Inferior parietal cortex (tissue), 1 donor: ENCODE data around the gene PCDHGA2.
"Not testable (repeated sequence)": the region's sequence is repeated elsewhere in the genome, so short reads cannot be mapped to it uniquely, and the experiment has no call there.

ENCODE experiments used
- DNase-seq: peaks from one replicate; pipeline ENCODE4 v3.0.0-alpha.2; 2016; ENCODE audit errors: extremely low spot score

PCDHGA2 gene

DNA sequence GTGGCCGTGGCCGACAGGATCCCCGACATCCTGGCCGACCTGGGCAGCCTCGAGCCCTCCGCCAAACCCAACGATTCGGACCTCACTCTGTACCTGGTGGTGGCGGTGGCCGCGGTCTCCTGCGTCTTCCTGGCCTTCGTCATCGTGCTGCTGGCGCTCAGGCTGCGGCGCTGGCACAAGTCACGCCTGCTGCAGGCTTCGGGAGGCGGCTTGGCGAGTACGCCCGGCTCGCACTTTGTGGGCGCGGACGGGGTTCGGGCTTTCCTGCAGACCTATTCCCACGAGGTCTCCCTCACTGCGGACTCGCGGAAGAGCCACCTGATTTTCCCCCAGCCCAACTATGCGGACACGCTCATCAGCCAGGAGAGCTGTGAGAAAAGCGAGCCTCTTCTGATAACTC lies 7.5 kb downstream of the PCDHGA2 start:
- DNase-seq, result not testable (repeated sequence)

DNA sequence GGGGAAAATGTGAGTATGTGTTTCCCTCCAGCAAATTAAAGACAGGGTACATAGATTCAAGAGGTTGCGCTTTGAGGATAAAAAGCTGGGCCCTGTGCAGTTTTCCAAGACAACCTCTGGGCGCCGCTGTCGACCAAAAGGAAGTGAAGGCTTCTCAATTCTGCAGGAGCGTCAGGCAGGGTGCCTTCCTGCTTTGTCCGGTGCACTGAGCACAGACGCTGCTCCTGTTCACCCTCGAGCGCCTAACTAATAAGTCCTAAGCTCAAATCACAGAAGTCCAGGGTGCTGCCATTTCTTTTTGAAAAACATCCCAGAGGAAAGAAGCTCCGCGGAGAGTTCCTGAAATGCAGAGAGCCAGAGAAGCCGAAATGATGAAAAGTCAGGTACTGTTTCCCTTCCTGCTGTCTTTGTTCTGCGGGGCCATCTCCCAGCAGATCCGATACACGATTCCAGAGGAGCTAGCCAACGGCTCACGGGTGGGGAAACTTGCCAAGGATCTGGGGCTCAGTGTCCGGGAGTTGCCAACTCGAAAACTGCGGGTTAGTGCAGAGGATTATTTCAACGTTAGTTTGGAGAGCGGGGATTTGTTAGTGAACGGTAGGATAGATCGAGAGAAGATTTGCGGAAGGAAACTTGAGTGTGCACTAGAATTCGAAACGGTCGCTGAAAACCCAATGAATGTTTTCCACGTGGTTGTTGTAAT lies 11.5 kb downstream of the PCDHGA2 start, which contains the start of gene PCDHGB1:
Gene PCDHGB1 (plus strand): TSS at position 183 of the 703 bp plus-strand sequence. CDS start 162 bp downstream, at position 345.
- DNase-seq, result peak; percentile 24

DNA sequence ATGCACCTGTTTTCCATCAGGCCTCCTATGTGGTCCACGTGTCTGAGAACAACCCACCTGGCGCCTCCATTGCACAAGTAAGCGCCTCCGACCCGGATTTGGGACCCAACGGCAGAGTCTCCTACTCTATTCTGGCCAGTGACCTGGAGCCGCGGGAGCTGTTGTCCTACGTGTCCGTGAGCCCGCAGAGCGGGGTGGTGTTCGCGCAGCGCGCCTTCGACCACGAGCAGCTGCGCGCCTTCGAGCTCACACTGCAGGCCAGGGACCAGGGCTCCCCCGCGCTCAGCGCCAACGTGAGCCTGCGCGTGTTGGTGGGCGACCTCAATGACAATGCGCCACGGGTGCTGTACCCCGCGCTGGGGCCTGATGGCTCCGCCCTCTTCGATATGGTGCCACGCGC lies 13.0 kb downstream of the PCDHGA2 start:
- no peak for DNase-seq

DNA sequence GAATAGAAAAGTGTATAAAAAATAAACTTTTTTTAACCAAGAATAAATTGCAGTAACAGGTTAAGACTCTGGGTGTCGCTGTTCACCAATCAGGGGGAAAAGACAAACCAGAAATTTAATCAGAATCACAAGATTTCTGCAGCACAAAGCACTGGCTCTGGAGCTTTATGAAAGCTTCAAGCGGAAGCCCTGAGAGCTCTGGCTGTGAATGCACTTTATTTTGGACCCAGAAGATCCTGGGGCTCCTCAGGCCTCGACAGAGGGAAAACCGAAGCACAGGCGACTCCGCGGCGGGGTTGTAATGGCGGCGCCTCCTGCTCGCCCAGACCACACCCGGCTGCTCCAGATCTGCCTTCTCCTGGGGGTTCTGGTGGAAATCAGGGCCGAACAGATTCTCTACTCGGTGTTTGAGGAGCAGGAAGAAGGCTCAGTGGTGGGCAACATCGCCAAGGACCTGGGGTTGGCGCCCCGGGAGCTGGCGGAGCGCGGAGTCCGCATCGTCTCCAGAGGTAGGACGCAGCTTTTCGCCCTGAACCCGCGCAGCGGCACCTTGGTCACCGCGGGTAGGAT lies 16.4 kb downstream of the PCDHGA2 start, which contains the start of gene PCDHGA4:
Gene PCDHGA4 (plus strand): TSS at position 122 of the 570 bp plus-strand sequence. CDS start 87 bp downstream, at position 209.
- no peak for DNase-seq

DNA sequence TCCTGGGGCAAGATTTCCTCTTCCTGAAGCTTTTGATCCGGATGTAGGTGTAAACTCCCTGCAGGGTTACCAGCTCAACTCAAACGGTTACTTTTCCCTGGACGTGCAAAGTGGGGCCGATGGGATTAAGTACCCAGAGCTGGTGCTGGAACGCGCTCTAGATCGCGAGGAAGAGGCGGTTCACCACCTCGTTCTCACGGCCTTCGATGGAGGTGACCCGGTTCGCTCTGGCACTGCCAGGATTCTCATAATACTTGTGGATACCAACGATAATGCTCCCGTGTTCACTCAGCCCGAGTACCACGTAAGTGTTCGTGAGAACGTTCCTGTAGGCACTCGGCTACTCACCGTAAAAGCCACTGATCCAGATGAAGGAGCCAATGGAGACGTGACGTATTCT lies 17.1 kb downstream of the PCDHGA2 start:
- DNase-seq, result no peak

DNA sequence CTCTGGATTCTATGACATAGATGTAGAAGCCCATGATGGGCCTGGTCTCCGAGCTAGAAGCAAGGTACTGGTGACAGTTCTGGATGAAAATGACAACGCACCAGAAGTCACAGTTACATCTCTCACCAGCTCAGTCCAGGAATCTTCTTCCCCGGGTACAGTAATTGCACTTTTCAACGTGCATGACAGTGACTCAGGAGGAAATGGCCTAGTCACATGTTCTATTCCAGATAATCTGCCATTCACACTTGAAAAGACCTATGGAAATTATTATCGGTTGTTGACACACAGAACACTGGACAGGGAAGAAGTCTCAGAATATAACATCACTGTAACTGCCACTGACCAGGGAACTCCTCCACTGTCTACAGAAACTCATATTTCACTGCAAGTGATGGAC lies 17.6 kb downstream of the PCDHGA2 start:
- DNase-seq, result no peak

DNA sequence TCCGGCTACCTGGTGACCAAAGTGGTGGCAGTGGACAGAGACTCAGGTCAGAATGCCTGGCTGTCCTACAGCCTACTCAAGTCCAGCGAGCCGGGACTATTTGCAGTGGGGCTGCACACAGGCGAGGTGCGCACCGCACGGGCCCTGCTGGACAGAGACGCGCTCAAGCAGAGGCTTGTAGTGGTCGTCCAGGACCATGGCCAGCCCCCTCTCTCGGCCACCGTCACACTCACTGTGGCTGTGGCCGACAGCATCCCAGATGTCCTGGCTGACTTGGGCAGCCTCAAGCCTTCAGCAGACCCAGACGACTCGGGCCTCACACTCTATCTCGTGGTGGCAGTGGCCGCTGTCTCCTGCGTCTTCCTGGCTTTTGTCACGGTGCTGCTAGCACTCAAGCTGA lies 18.4 kb downstream of the PCDHGA2 start:
- DNase-seq, result no peak

DNA sequence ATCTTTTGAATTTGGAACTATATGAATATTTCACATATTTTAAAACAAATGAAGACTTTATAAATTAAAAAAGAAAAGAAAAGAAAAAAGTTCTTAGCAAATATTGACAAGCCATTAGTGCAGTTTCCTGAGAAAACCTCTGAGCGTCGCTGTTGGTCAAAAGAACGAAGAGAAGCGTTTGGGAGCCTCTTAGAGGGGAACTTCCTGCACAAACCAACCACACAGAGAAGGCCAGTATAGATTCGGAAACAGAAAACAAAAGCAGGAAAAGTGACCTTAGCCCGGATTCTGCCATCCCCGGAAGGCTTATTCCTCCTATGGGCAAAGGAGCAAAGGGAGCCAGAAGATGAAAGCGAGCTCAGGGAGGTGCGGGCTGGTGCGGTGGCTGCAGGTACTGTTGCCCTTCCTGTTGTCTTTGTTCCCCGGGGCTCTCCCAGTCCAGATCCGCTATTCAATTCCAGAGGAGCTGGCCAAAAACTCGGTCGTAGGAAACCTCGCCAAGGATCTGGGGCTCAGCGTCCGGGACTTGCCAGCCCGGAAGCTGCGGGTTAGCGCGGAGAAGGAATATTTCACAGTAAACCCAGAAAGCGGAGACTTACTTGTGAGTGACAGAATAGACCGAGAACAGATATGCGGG lies 21.3 kb downstream of the PCDHGA2 start, which contains the start of gene PCDHGB2:
Gene PCDHGB2 (plus strand): TSS at position 205 of the 637 bp plus-strand sequence. CDS start 142 bp downstream, at position 347.
- DNase-seq, result peak; percentile 27

DNA sequence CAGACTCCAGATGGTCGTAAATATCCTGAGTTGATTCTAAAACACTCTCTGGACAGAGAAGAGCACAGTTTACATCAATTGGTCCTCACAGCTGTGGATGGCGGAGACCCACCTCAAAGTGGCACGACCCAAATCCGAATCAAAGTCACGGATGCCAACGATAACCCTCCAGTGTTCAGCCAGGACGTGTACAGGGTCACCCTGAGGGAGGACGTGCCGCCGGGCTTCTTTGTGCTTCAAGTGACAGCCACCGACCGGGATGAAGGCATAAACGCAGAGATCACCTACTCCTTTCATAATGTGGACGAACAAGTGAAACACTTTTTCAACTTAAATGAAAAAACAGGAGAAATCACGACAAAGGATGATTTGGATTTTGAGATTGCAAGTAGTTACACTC lies 22.1 kb downstream of the PCDHGA2 start:
- DNase-seq, result no peak

DNA sequence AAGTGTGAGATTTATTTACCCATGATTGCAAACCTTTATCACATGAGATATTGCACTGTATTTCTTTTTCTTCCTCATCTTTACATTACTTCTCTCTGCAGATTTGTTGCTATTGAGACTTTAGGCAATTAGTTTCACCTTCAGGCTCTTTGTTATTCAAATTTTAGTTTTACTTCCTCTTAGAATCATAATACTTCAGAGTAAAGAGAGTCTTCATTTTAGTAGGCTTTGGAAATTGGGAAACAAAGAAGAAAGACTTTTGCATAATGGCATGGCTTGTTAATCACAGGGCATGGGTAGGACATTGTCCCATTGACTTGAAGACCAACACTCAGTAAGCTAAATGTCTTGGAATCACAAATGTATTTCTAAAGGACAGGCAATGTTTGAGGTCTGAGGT lies 24.2 kb downstream of the PCDHGA2 start:
- no peak for DNase-seq

DNA sequence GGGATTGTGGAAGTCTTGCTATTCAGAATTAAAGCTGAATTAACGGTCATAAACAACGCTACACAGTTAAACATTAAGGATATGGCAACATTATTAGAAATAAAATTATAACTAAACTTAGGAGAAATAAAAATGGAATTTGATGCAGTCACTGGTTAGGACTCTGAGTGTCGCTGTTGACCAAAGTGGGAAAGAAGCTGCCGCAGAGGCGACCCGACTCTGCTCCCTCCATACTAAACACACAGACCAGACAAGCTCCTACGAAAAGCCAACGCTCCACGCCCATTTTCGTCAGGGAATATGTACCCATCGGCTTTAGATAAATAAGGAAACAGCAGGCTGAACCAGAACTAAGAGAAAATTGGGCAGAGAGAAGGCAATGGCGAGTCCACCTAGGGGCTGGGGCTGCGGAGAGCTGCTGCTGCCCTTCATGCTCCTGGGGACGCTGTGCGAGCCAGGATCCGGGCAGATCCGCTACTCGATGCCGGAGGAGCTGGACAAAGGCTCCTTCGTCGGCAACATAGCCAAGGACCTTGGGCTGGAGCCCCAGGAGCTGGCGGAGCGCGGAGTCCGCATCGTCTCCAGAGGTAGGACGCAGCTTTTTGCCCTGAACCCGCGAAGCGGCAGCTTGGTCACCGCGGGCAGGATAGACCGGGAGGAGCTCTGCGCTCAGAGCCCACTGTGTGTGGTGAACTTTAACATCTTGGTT lies 25.5 kb downstream of the PCDHGA2 start, which contains the start of gene PCDHGA5:
Gene PCDHGA5 (plus strand): TSS at position 211 of the 709 bp plus-strand sequence. CDS start 169 bp downstream, at position 380.
- DNase-seq, result no peak

DNA sequence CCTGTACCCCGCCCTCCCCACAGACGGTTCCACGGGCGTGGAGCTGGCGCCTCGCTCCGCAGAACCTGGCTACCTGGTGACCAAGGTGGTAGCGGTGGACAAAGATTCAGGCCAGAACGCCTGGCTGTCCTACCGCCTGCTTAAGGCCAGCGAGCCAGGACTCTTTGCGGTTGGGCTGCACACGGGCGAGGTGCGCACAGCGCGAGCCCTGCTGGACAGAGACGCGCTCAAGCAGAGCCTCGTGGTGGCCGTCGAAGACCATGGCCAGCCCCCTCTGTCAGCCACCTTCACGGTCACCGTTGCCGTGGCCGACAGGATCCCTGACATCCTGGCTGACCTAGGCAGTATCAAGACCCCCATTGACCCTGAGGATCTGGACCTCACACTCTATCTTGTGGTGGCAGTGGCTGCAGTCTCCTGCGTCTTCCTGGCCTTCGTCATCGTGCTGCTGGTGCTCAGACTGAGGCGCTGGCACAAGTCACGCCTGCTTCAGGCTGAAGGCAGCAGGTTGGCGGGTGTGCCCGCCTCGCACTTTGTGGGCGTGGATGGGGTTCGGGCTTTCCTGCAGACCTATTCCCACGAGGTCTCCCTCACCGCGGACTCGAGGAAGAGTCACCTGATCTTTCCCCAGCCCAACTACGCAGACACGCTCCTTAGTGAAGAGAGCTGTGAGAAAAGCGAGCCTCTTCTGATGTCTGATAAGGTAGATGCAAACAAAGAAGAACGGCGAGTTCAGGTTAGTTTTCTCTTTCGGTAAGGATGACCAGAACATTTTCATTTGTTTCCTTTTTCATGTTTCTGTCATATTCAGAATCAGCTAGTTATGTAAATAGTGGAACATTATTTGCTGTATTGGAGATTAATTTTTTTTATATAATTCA lies 27.7 kb downstream of the PCDHGA2 start:
- no peak for DNase-seq

DNA sequence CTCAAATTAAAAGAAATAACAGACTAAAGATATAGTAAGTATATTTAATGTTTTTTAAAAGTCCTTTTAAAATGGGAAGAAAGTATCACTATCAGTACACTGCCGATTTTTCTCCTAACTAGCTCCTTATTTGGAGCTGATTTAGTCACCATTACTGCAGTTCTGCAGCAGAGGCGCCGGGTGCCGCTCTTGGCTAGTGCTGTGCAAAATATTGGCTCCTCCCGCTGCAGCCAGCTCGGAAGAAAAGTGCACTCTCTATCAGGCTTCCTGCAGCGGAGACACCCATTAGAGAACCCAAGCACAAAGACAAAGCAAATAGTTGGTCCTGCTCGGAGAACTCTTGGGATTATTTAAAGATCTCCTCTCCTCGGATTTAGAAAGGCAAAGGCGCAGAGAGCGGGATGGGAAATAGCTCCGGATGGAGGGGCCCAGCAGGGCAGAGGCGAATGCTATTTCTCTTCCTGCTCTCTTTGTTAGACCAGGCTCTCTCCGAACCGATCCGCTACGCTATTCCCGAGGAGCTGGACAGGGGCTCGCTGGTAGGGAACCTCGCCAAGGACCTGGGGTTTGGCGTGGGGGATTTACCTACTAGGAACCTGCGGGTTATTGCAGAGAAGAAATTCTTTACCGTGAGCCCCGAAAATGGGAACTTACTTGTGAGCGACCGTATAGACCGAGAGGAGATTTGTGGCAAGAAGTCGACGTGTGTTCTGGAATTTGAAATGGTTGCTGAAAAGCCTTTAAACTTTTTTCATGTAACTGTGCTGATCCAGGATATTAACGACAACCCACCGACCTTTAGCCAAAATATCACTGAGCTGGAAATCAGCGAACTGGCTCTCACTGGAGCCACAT lies 31.7 kb downstream of the PCDHGA2 start, which contains the start of gene PCDHGB3:
Gene PCDHGB3 (plus strand): TSS at position 249 of the 855 bp plus-strand sequence. CDS start 153 bp downstream, at position 402.
- peak; percentile 4 for DNase-seq

DNA sequence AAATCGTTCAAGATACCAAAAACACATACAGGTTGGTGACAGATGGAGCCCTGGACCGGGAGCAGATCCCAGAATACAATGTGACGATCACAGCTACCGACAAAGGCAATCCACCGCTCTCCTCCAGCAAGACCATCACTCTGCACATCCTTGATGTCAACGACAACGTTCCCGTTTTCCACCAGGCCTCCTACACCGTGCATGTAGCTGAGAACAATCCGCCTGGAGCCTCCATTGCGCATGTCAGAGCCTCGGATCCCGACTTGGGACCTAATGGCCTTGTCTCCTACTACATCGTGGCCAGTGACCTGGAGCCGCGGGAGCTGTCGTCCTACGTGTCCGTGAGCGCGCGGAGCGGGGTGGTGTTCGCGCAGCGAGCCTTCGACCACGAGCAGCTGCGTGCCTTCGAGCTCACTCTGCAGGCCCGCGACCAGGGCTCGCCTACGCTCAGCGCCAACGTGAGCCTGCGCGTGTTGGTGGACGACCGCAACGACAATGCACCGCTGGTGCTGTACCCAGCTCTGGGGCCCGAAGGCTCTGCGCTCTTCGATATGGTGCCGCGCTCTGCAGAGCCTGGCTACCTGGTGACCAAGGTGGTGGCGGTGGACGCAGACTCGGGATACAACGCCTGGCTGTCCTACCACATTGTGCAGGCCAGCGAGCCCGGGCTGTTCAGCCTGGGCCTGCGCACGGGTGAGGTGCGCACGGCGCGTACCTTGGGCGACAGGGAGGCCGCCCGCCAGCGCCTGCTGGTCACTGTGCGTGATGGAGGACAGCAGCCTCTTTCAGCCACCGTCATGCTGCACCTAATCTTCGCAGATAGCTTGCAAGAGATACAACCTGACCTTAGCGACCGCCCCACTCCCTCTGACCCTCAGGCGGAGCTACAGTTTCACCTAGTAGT lies 33.3 kb downstream of the PCDHGA2 start:
- DNase-seq, result no peak

DNA sequence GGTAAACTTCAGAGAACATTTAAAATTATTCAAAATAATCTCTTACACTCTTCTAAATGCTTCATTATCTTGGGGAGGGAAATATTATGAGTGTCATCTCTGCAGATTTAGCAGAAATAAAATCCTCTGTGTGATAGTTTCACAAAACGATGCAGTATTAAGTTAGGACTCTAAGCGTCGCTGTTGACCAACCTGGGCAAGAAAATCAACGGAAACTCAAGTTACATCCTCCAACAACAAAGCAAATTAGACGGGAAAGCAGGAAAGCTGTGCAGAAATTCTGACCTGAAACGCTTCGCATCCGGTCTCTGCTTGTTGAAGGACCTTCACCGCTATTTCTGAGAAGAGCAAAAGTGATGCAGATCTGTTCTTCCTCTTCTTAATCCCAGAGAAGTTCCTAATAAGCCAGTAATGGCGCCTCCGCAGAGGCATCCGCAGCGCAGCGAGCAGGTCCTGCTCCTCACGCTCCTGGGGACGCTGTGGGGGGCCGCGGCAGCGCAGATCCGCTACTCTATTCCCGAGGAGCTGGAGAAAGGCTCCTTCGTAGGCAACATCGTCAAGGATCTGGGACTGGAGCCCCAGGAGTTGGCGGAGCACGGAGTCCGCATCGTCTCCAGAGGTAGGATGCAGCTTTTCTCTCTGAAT lies 35.2 kb downstream of the PCDHGA2 start, which contains the start of gene PCDHGA6:
Gene PCDHGA6 (plus strand): TSS at position 219 of the 645 bp plus-strand sequence. CDS start 193 bp downstream, at position 412.
- no peak for DNase-seq

DNA sequence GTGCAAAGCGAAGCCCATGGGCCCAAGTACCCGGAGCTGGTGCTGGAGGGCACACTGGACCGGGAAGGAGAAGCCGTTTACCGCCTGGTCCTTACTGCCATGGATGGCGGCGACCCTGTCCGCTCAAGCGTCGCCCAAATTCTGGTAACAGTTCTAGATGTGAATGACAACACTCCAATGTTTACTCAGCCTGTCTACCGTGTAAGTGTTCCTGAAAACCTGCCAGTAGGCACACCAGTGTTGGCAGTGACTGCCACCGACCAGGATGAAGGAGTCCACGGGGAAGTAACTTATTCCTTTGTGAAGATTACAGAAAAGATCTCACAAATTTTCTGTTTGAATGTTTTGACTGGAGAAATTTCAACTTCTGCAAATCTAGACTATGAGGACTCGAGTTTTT lies 36.1 kb downstream of the PCDHGA2 start:
- DNase-seq, result no peak

DNA sequence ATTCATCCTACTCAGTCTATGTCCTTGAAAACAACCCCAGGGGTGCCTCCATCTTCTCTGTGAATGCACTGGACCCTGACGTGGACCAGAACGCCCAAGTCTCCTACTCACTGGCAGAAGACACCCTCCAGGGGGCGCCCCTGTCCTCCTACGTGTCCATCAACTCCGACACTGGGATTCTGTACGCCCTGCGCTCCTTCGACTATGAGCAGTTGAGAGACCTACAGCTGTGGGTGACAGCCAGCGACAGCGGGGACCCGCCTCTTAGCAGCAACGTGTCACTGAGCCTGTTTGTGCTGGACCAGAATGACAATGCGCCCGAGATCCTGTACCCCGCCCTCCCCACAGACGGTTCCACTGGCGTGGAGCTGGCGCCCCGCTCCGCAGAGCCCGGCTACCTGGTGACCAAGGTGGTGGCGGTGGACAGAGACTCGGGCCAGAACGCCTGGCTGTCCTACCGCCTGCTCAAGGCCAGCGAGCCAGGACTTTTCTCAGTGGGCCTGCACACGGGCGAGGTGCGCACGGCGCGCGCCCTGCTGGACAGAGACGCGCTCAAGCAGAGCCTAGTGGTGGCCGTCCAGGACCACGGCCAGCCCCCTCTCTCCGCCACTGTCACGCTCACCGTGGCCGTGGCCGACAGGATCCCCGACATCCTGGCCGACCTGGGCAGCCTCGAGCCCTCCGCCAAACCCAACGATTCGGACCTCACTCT lies 37.0 kb downstream of the PCDHGA2 start:
- not testable (repeated sequence) for DNase-seq
